Epithelial cell of proximal tubule (primary cell): ENCODE data around the gene NNT. TPM values are rescaled to one million over a fixed set of nuclear protein-coding genes. Genes with fewer than 3 reads are reported as not detected.
A peak's percentile ranks its signal among the peaks of the same experiment; 100 is the strongest.

Source experiments
- DNase-seq: peaks from one replicate; pipeline ENCODE4 v3.0.0-alpha.2; 2011; ENCODE audit warnings: low read depth
- H3K4me3 ChIP-seq: 2 replicates; pipeline ENCODE4 v1.5.1; 2011; ENCODE audit warnings: low read depth, mild to moderate bottlenecking, low read length
- total RNA-seq: library from RNA; depleted of rRNA; stranded (reverse); fragments of >200 nt; gene quantifications from 2 replicates; pipeline ENCODE4 v1.2.3, GENCODE V29; 2015
- TF ChIP-seq, protein P1 (sequence below): conservative IDR thresholded peaks from 2 replicates; pipeline ENCODE4 v1.5.1; 2012; ENCODE audit warnings: low read depth, mild to moderate bottlenecking, low read length

NNT gene
- total RNA-seq, 1 donor from 2014 or later: 36.5 TPM

DNA sequence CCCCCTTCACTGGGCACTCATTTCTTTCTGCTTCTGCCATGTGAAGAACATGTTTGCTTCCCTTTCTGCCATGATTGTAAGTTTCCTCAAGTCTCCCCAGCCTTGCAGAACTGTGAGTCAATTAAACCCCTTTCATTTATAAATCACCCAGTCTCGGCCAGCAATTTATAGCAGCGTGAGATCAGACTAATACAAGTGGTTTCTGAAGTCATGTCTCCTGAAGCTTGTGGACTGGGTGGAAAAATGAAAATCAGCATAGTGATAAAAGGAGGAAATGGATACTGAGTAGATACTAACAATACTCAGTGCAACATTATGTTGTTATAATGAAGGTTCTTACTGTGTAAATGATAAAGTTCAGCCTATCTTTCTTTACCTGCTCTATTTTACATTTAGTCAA, 35.1 kb downstream of the NNT start:
- no peak overlapping the region for H3K4me3 ChIP-seq
- TF ChIP-seq, protein P1, sequence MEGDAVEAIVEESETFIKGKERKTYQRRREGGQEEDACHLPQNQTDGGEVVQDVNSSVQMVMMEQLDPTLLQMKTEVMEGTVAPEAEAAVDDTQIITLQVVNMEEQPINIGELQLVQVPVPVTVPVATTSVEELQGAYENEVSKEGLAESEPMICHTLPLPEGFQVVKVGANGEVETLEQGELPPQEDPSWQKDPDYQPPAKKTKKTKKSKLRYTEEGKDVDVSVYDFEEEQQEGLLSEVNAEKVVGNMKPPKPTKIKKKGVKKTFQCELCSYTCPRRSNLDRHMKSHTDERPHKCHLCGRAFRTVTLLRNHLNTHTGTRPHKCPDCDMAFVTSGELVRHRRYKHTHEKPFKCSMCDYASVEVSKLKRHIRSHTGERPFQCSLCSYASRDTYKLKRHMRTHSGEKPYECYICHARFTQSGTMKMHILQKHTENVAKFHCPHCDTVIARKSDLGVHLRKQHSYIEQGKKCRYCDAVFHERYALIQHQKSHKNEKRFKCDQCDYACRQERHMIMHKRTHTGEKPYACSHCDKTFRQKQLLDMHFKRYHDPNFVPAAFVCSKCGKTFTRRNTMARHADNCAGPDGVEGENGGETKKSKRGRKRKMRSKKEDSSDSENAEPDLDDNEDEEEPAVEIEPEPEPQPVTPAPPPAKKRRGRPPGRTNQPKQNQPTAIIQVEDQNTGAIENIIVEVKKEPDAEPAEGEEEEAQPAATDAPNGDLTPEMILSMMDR: no peak
- DNase-seq: no peak

DNA sequence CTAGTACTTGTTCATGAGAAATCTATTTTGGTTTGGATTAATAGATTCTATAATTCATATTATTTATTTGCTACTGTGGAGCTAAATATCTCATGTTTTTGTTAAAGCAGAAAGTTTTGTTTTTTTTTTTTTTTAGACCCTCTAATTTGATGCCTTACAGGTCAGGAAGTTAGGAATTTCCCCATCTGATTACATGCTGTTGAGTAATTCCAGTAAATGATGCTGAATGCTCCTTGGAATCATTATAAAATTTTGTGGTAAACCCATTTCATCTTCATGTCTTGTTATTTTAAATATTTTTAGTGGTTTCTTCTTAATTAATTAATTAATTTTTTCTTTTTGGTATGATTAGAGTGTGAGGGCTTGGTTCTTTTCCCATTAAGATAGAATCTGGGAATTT, 35.6 kb downstream of the NNT start:
- TF ChIP-seq, protein P1: no peak
- no peak for DNase-seq
- H3K4me3 ChIP-seq: no peak overlapping the region

DNA sequence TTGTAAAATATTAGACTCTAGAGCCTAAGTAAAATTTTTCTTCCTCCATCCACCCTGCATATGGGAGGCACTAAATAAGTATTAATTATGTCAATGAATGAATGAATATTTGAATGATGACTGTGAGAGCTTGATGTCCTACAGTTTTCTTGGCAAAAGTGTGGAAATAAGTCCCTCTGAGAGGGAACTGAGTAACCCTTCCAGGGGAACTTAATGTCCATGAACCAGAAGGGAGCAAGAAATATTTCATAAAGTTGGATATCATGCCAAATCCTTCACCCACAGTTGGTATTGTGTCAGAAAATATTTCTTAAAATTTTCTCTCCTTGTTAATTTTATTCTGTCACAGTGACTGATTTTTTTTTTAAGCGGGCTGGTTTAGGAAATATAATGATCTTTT, 36.6 kb downstream of the NNT start:
- H3K4me3 ChIP-seq: no peak overlapping the region
- TF ChIP-seq, protein P1: no peak
- DNase-seq: no peak

DNA sequence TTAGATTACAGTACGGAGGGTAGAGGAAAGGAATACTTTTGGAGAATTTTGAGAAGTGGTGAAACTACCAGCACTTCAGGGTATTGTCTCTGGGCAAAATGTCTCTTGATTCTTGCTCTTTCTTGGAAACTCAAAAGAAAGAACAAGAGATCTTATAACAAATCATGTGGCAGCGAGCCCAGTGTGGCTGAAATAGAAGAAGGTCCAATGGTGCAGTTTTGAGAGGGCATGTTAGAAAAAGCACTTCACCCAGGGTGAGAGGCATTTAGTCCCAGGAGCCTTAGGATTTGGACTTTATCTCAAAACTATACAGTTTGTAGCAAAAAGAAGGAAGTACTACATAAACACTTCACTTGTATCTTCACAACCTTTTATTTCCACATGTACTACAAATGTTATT, 39.4 kb downstream of the NNT start:
- TF ChIP-seq, protein P1: no peak
- DNase-seq: no peak
- H3K4me3 ChIP-seq: no peak overlapping the region

DNA sequence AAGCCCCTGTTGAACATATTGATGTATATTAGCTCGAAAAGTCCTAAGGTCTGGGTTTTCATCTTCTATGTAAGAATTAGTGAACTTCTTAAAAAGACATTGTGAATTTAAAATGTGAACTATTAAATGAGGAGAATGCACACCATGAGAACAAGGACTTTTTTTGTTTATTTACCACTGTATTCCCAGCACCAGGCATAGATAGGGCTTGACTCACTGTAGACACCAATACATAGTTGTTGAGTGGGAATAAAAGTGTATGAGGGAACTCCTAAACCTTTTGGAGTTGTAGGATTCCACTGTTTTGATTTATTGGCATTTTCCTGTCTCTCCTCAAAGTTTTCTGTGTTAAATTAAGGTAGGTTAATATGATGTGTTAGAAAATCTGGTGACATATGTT, 40.3 kb downstream of the NNT start:
- H3K4me3 ChIP-seq: no peak overlapping the region
- TF ChIP-seq, protein P1: no peak
- no peak for DNase-seq

DNA sequence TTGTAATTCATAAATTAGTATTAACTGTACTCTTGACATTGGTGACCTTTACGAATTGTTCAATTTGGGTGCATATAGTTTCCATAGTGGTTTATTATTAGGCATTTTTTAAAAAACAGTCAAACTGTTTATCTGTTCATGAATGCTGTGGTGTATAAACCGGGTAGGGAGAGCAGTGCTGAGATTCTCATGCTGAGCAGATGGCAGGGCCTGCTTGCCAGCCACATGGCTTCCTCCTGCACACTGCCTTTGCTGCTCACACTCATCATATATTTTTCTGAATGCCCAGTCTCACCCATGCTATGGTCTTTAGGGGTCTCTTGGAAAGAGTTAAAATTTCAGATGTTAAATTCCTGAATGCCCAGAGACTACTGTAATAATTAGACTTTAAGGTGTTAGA, 40.8 kb downstream of the NNT start:
- no peak overlapping the region for H3K4me3 ChIP-seq
- TF ChIP-seq, protein P1: no peak
- no peak for DNase-seq

DNA sequence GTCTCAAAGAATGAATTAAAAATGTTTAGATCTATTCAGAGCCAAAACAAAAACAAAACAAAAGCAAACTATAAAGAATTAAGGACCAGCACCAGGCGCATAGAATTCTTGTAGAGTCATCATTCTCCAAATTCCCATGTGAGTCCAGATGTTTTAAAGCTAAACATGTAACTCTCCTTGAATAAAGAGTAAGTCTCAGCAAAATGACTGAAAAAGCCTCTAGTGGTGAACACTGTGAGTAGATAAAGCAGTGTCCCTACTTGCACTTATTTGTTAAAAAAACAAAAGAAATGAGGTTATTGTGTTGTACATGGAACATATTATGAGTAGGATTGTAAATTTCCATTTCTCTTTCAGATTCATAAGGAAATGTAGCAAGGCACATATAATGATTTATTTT, 44.0 kb downstream of the NNT start:
- TF ChIP-seq, protein P1: peak; percentile 19
- no peak for DNase-seq
- H3K4me3 ChIP-seq: no peak overlapping the region
